Measurements from ENCODE around the gene PRMT9.

GRCh38 chr4:147723326-147723725, 39.4 kb upstream of the PRMT9 start:
- TF ChIP-seq, protein P1, sequence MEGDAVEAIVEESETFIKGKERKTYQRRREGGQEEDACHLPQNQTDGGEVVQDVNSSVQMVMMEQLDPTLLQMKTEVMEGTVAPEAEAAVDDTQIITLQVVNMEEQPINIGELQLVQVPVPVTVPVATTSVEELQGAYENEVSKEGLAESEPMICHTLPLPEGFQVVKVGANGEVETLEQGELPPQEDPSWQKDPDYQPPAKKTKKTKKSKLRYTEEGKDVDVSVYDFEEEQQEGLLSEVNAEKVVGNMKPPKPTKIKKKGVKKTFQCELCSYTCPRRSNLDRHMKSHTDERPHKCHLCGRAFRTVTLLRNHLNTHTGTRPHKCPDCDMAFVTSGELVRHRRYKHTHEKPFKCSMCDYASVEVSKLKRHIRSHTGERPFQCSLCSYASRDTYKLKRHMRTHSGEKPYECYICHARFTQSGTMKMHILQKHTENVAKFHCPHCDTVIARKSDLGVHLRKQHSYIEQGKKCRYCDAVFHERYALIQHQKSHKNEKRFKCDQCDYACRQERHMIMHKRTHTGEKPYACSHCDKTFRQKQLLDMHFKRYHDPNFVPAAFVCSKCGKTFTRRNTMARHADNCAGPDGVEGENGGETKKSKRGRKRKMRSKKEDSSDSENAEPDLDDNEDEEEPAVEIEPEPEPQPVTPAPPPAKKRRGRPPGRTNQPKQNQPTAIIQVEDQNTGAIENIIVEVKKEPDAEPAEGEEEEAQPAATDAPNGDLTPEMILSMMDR (IDR thresholded peaks at IDR 0.05): no peak
- no peak for TF ChIP-seq POLR2AphosphoS5 (IDR thresholded peaks at IDR 0.05)
- no peak for TF ChIP-seq POLR2A (IDR thresholded peaks at IDR 0.05)
- no peak for TF ChIP-seq EP300 (IDR thresholded peaks at IDR 0.05)

Measured in suprapubic skin (tissue), 4 donors.